ENCODE results near the gene FBXO45. TPM values are rescaled to one million over a fixed set of nuclear protein-coding genes. Genes with fewer than 3 reads are reported as not detected.

The FBXO45 gene
- total RNA-seq (2016; rRNA removed; fragmentation: Illumina TruSeq; extraction: Trizol) = 12.1 and 18.4 TPM in 2 replicates
- total RNA-seq (2016; cell fraction: cytosol; rRNA removed; fragmentation: Illumina TruSeq; extraction: Trizol; ENCODE audit: low read depth) = 1.4 and 2.1 TPM in 2 replicates
- 12.2 and 16.6 TPM in 2 replicates for total RNA-seq (2016; cell fraction: insoluble cytoplasmic fraction; rRNA removed; fragmentation: Illumina TruSeq; extraction: Trizol)
- total RNA-seq (2016; cell fraction: membrane; rRNA removed; fragmentation: Illumina TruSeq; extraction: Trizol) = 9.5 and 10.4 TPM in 2 replicates
- 6.9 and 8.6 TPM in 2 replicates for total RNA-seq (2016; cell fraction: nucleus; rRNA removed; fragmentation: Illumina TruSeq; extraction: Trizol)
- 4.9 and 7.0 TPM in 2 replicates for polyA plus RNA-seq (2011; rRNA removed)
- polyA plus RNA-seq (2011; cell fraction: cytosol; rRNA removed) = 2.7 and 4.4 TPM in 2 replicates
- polyA plus RNA-seq (2011; cell fraction: nucleus; rRNA removed) = 1.4 and 1.7 TPM in 2 replicates
- 7.8 and 9.3 TPM in 2 replicates for polyA plus RNA-seq (2012)
- 1.4 and 1.6 TPM in 2 replicates for polyA plus RNA-seq (2016; cell fraction: cytosol; fragmentation: Illumina TruSeq; extraction: Trizol; ENCODE audit: low read depth)
- polyA plus RNA-seq (2016; cell fraction: insoluble cytoplasmic fraction; fragmentation: Illumina TruSeq; extraction: Trizol; ENCODE audit: low read depth) = 17.1 and 19.3 TPM in 2 replicates
- 7.4 and 8.0 TPM in 2 replicates for polyA plus RNA-seq (2016; cell fraction: membrane; fragmentation: Illumina TruSeq; extraction: Trizol; ENCODE audit: low read depth)
- polyA plus RNA-seq (2016; cell fraction: nucleus; fragmentation: Illumina TruSeq; extraction: Trizol; ENCODE audit: insufficient read depth, low read depth) = 8.4 and 9.2 TPM in 2 replicates
- 2.6 and 8.3 TPM in 2 replicates for polyA minus RNA-seq (2011; rRNA and poly(A)+ RNA removed; ENCODE audit: low replicate concordance)
- polyA minus RNA-seq (2011; cell fraction: cytosol; rRNA and poly(A)+ RNA removed) = 4.6 and 5.3 TPM in 2 replicates
- 4.2 and 4.5 TPM in 2 replicates for polyA minus RNA-seq (2011; cell fraction: nucleus; rRNA and poly(A)+ RNA removed)
- Bru-seq, nascent RNA = percentile 68 among the genes with signal in this experiment
- BruChase-seq, experiment 1, labeled RNA remaining after a 6-hour chase = percentile 79 among the genes with signal in this experiment
- percentile 79 among the genes with signal in this experiment for BruChase-seq, experiment 2, labeled RNA remaining after a 2-hour chase
- long read RNA-seq, experiment 1 = 0 reads
- long read RNA-seq, experiment 2, full-length matches to known transcripts = 3 of 35 reads
- long read RNA-seq, experiment 2, partial matches to known transcripts = 29 of 35 reads
- long read RNA-seq, experiment 2, other reads (novel, unspliced or antisense) = 3 of 35 reads

DNA sequence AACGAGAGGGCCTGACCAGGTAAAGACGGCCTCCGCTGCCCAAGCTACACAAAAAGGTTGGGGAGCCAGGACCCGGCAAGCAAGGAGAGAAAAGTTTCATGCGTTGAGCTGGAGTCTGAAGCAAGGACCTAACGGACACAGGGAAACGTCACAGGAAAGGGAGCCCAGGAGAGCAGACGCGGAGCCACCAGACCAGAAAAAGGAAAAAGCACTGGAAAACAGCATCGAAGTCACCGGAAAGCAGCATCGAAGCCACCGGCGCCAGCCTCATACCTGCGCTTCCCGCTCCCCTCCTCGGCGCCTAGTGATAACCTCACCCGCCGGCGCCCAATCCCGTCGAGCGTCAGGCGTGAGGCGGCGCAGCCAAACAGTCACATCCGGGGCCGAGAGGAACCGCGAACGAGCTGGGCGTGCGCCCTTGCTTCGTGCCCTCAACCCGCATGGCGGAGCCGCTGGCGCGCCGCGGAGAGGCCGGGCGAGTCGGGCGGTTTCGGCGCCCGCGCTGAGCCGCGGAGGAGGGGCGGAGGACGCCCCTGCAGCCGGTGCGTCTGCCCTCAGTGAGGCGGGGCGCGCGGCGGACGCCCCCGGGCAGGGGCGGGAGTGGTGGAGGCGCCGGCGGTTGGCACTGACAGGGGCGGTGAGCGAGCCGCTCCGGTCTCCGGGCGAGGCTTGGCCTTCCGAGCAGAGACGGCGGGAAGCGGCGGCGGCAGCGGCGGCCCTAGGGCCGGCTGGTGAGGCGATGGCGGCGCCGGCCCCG lies at the start of gene FBXO45, which contains the start of gene WDR53:
Gene FBXO45, plus strand, starts transcription at position 415 of the 757 bp plus-strand sequence. Its CDS starts 325 bp downstream, at position 740.
Gene WDR53, minus strand, starts transcription at position 309 of the 757 bp plus-strand sequence. CDS start 7,079 bp downstream, outside the sequence.
- Histone ChIP-seq H3K36me3 (replicated peaks in 1 of 2; ENCODE audit: control insufficient read depth in 1 of 2, insufficient read depth in 2 of 2, low read length in 2 of 2) (no peaks in the 10 kb centered on the region), H3K4me1 (ENCODE audit: insufficient read depth, low read length) (peaks cover 39% of the 10 kb centered on the region), H3K9me3 (ENCODE audit: low read length) (no peaks in the 10 kb centered on the region), H4K20me1 (ENCODE audit: insufficient read depth, low read length) (no peaks in the 10 kb centered on the region), H3K9ac (ENCODE audit: insufficient read depth, low read depth, low read length) (peak within 1 kb of the TSS; percentile 85), H3K4me2 (ENCODE audit: low read depth, low read length) (peak within 1 kb of the TSS; percentile 92), H3K4me3 (replicated peaks in 1 of 3; ENCODE audit: insufficient read depth in 1 of 3, low read depth in 2 of 3, low read length in 3 of 3) (peak within 1 kb of the TSS; percentile 89 to 98 (median 90)), H3K79me2 (ENCODE audit: insufficient read depth, low read length) (peaks cover 52% of the 10 kb centered on the region), H3K27ac (ENCODE audit: extremely low read length, insufficient read depth, low read length) (peak within 1 kb of the TSS; percentile 81), H2AFZ (ENCODE audit: low read length) (peak within 1 kb of the TSS; percentile 82), H3K27me3 (ENCODE audit: control insufficient read depth in 1 of 2, insufficient read depth in 2 of 2, low read length in 2 of 2) (peaks cover 0 to 3% of the 10 kb centered on the region in 2 experiments; a peak in 1 of 5 replicates)
- no TSS peak for BruUV-seq (replicated peaks)
- under 1% methylated on average over 16 of the region's 87 CpGs for WGBS (ENCODE audit: low lambda C conversion rate)
- peak; percentile 98 for ATAC-seq
- intact Hi-C loops (cut with micrococcal nuclease; ENCODE audit: unreplicated experiment) (no loop called here), in situ Hi-C loops (cut with HindIII; ENCODE audit: extremely low pct_ligation_motif_present, low pct_unique_long_range_greater_than_20kb) (no loop called here)
- FAIRE-seq = peak; percentile 53
- ChIA-PET CTCF (ENCODE audit: low intra/inter-chr PET ratio, low total read pairs) (no interaction called here), POLR2A (interaction anchor here (0.7 to 1.0 kb wide), 3 partner anchors 12 to 120 kb away, joined by 3 to 4 read pairs (median 3); partner anchors contain the start of gene RNF168)
- DNase-seq (ENCODE audit: low spot score) = peak; percentile 86
- peak; percentile 60; the same call in 1 of the 2 replicates for TF ChIP-seq DR1 (CRISPR knock-in tag; IDR thresholded peaks at IDR 0.05)
- TF ChIP-seq ZNF530 (CRISPR knock-in tag; IDR thresholded peaks at IDR 0.05; ENCODE audit: low read depth) = no peak
- TF ChIP-seq DMAP1 (CRISPR knock-in tag; IDR thresholded peaks at IDR 0.05) = peak; percentile 73
- TF ChIP-seq, protein P1, sequence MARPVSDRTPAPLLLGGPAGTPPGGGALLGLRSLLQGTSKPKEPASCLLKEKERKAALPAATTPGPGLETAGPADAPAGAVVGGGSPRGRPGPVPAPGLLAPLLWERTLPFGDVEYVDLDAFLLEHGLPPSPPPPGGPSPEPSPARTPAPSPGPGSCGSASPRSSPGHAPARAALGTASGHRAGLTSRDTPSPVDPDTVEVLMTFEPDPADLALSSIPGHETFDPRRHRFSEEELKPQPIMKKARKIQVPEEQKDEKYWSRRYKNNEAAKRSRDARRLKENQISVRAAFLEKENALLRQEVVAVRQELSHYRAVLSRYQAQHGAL (CRISPR knock-in tag; IDR thresholded peaks at IDR 0.05; ENCODE audit: not compliant biosample characterization) = peak; percentile 31
- no peak for TF ChIP-seq ATF7 (IDR thresholded peaks at IDR 0.05)
- 0 out of 2 replicates have a peak, but pooled peaks have one; percentile 54 for TF ChIP-seq ATF7 (CRISPR knock-in tag; IDR thresholded peaks at IDR 0.05)
- no peak for TF ChIP-seq ZNF83 (CRISPR knock-in tag; IDR thresholded peaks at IDR 0.05; ENCODE audit: borderline replicate concordance)
- peak; percentile 85; the same call in 1 of the 2 replicates for TF ChIP-seq ZNF44 (CRISPR knock-in tag; IDR thresholded peaks at IDR 0.05)
- peak; percentile 66; the same call in 1 of the 2 replicates for TF ChIP-seq ZNF556 (CRISPR knock-in tag; IDR thresholded peaks at IDR 0.05; ENCODE audit: borderline replicate concordance)
- 0 out of 2 replicates have a peak, but pooled peaks have one; percentile 32 for TF ChIP-seq ZNF713 (CRISPR knock-in tag; IDR thresholded peaks at IDR 0.05)
- no peak for TF ChIP-seq NR2F6 (IDR thresholded peaks at IDR 0.05)
- peak; percentile 50; the same call in 1 of the 2 replicates for TF ChIP-seq NR2F6 (CRISPR knock-in tag; IDR thresholded peaks at IDR 0.05)
- TF ChIP-seq ZNF780A (CRISPR knock-in tag; IDR thresholded peaks at IDR 0.05) = no peak
- TF ChIP-seq, protein P2, sequence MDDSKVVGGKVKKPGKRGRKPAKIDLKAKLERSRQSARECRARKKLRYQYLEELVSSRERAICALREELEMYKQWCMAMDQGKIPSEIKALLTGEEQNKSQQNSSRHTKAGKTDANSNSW (CRISPR knock-in tag; IDR thresholded peaks at IDR 0.05; ENCODE audit: borderline replicate concordance) = peak; percentile 73; the same call in 1 of the 2 replicates
- TF ChIP-seq NCOA2 (CRISPR knock-in tag; IDR thresholded peaks at IDR 0.05) = peak; percentile 47; the same call in 1 of the 2 replicates
- peak; percentile 71; the same call in 1 of the 2 replicates for TF ChIP-seq PAX8 (CRISPR knock-in tag; IDR thresholded peaks at IDR 0.05; ENCODE audit: borderline replicate concordance)
- 0 out of 2 replicates have a peak, but pooled peaks have one; percentile 87 for TF ChIP-seq ZNF550 (CRISPR knock-in tag; IDR thresholded peaks at IDR 0.05; ENCODE audit: borderline replicate concordance)
